Stimulated activated CD4-positive, alpha-beta T cell treated with anti-CD3 and anti-CD28 coated beads, Interleukin-4, amount 100 ng/mL, for 1 hour (primary cell): ENCODE measurements around the gene SLC22A7.

Source experiments
- DNase-seq: peaks from one replicate; pipeline ENCODE4 v3.0.0-alpha.2; 2020

Gene SLC22A7

GRCh38 chr6:43267619-43268354 is 30.3 kb upstream of the SLC22A7 start:
- no peak for DNase-seq

- no peak for DNase-seq
Measured at GRCh38 chr6:43268355-43268700, 29.7 kb upstream of the SLC22A7 start.

GRCh38 chr6:43268782-43269272 is 29.2 kb upstream of the SLC22A7 start:
- DNase-seq = no peak

GRCh38 chr6:43269273-43270007 is 28.6 kb upstream of the SLC22A7 start:
- peak; percentile 51 for DNase-seq

- no peak for DNase-seq
Measured at GRCh38 chr6:43271103-43271815, 26.8 kb upstream of the SLC22A7 start.

GRCh38 chr6:43271944-43272343 is 26.1 kb upstream of the SLC22A7 start:
- DNase-seq = no peak

GRCh38 chr6:43273707-43274106 is 24.4 kb upstream of the SLC22A7 start:
- DNase-seq = no peak

GRCh38 chr6:43274127-43274915 is 23.7 kb upstream of the SLC22A7 start:
- DNase-seq = no peak

- peak; percentile 43 for DNase-seq
Measured at GRCh38 chr6:43274916-43275597, 23.0 kb upstream of the SLC22A7 start.

GRCh38 chr6:43275801-43276576 is 22.1 kb upstream of the SLC22A7 start:
- DNase-seq = peak; percentile 20

GRCh38 chr6:43276577-43277305 is 21.3 kb upstream of the SLC22A7 start:
- no peak for DNase-seq

- DNase-seq = no peak
Measured at GRCh38 chr6:43277306-43277642, 20.8 kb upstream of the SLC22A7 start.

- no peak for DNase-seq
Measured at GRCh38 chr6:43277643-43278523, 20.2 kb upstream of the SLC22A7 start.

- DNase-seq = no peak
Measured at GRCh38 chr6:43278524-43279078, 19.5 kb upstream of the SLC22A7 start.

GRCh38 chr6:43280234-43280633 is 17.8 kb upstream of the SLC22A7 start:
- DNase-seq = no peak

- DNase-seq = no peak
Measured at GRCh38 chr6:43282060-43282459, 16.0 kb upstream of the SLC22A7 start.

- no peak for DNase-seq
Measured at GRCh38 chr6:43282636-43283513, 15.2 kb upstream of the SLC22A7 start.

- no peak for DNase-seq
Measured at GRCh38 chr6:43283514-43283901, 14.6 kb upstream of the SLC22A7 start.
